ENCODE data around the gene TPCN1. TPM values are rescaled to one million over a fixed set of nuclear protein-coding genes. Genes with fewer than 3 reads are reported as not detected.

TPCN1 gene
- polyA plus RNA-seq, 3 donors: 26.4 to 41.7 (median 36.1) TPM

GRCh38 chr12:113234483-113234882 lies 13.2 kb downstream of the TPCN1 start:
- no peak overlapping the region for H3K27ac ChIP-seq (ENCODE audit: low read depth, low read length)
- WGBS, 3 donors: 74 to 94% (median 83%) methylated on average over 4 of the region's 4 CpGs

DNA sequence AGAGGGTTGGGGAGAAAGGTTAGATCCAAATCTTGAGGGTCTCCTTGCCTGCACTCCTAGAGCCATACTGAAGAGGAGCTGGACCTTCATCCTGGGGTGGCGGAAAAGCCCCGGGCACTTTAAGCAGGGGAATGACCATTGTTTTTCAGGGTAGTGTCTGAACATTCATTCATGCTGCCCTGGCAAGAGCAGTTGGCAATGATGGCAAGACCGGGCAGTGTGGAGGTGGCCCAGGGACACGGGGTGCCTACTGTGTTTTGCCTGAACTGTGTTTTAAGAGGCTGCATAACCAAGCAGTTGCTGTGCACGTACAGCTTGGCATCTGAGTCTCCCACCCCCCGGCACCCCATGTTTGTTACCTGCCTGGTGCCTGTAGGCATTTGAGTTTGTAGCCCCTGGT lies 14.7 kb downstream of the TPCN1 start:
- WGBS, 3 donors: 92 to 95% (median 93%) methylated on average over 6 of the region's 6 CpGs
- no peak overlapping the region for H3K27ac ChIP-seq (ENCODE audit: low read depth, low read length)

DNA sequence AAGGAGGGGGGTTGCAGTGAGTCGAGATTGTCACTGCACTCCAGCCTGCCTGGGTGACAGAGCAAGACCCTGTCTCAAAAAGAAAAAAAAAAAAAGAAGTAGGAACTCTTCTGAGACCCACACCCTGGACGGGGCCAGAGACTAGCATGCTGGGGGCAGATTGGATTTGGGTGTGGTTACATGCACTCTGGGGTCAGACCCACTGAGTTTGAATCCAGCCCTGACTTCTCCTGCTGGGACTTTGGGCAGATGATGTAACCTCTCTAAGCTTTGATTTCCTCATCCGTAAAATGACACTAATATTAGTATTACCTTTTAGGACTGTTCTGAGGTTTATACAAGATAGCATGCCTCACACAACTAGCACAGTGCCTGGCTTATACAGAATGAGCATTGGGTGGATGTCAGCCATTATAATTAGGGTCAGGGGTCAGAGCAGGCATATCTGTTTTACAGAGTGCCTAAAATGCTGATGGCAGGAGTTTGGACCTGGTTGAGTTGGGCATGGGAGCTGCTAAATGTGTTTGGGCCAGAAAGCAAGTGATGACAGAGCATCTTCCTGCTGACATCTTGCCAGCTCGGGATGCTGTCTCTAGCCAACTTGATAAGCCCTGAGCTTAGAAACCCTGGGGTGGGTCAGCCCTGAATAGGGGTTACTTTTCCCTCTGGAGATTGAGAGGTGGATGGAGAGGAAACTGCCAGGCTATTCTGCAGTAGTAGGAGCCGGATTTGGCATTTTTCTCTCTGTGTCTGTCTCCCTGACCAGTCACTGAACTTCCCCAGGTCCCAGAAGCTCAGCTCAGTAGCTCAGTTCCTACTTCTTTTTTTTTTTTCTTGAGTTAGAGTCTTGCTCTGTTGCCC lies 15.5 kb downstream of the TPCN1 start:
- H3K27ac ChIP-seq (ENCODE audit: low read depth, low read length): no peak overlapping the region
- 58 to 77% (median 65%) methylated on average over 5 of the region's 5 CpGs for WGBS, 3 donors

DNA sequence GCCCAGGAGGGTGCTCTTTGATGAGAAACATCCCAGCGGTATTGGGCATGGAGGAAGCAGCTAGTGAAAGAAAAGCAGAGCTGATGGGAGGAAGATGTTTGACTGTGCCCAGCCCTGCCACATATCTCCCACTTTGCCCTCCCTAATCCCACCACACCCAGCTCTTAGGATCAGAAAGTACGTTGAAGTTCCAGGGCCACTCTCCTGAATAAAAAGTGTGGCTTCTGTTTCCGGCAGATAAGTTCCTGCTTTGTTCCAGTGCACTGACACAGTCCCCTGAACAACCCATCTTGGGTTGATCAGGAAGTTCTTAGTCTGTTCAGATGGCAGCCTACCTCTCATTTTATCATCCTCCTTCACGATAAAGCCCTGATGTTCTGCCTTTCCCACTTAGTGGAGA lies 16.5 kb downstream of the TPCN1 start:
- no peak overlapping the region for H3K27ac ChIP-seq (ENCODE audit: low read depth, low read length)
- 54 to 85% (median 66%) methylated on average over 4 of the region's 4 CpGs for WGBS, 3 donors

GRCh38 chr12:113238309-113238708 lies 17.0 kb downstream of the TPCN1 start:
- 57 to 67% (median 62%) methylated on average over 3 of the region's 3 CpGs for WGBS, 3 donors
- H3K27ac ChIP-seq (ENCODE audit: low read depth, low read length): no peak overlapping the region

- H3K27ac ChIP-seq (ENCODE audit: low read depth, low read length): no peak overlapping the region
- WGBS, 3 donors: 56 to 85% (median 77%) methylated on average over 3 of the region's 3 CpGs
Measured at GRCh38 chr12:113239288-113239771, 18.1 kb downstream of the TPCN1 start.

DNA sequence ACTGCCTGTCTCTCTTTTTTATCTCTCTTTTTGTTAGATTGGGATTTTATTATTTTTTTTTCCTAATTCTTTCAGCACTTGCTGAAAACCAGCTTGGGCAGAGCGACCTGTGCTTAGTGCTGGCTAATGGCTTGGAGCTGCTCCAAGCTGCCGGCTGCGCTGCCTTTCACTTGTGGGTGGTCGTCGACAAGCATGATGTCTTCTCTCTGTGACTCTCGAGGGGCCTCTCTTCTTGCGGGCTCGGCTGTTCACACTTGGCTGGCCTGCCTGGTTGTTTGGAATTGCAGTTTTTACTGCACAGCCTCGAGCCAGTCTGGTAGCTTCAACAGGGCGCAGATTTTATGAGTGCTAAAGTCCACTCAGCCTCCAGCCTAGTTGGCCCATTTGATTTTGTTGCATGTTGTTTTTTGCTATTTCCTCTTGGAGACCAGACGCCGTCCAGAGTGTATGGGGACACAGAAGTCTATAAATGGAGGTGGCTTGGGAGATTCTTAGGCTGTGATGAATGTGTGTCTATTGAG lies 18.6 kb downstream of the TPCN1 start:
- 51 to 63% (median 58%) methylated on average over 12 of the region's 12 CpGs for WGBS, 3 donors

DNA sequence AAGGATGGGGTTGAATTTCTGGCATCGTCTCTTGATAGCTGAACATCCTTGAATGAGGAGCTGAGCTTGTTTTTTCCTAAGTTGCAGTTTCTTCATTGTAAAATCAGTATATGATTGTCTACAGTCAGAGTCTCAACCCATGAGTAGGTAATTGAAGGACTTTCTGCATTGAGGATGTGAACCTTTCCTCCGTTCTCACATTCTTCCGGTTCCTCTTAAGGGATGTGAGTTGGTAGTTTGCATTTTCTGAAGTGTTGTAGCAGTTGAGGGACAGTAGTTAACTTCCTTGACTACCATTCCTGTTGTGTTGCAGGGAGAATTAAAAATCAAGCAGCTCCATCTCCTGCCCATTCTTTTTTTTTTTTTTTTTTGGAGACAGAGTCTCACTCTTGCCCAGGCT lies 19.1 kb downstream of the TPCN1 start:
- H3K27ac ChIP-seq (ENCODE audit: low read depth, low read length): peak overlapping the region; percentile 23
- 73 to 90% (median 76%) methylated on average over 3 of the region's 3 CpGs for WGBS, 3 donors

More for the DNA sequence above, 18.6 kb downstream of the TPCN1 start:
- H3K27ac ChIP-seq (ENCODE audit: low read depth, low read length): no peak overlapping the region

DNA sequence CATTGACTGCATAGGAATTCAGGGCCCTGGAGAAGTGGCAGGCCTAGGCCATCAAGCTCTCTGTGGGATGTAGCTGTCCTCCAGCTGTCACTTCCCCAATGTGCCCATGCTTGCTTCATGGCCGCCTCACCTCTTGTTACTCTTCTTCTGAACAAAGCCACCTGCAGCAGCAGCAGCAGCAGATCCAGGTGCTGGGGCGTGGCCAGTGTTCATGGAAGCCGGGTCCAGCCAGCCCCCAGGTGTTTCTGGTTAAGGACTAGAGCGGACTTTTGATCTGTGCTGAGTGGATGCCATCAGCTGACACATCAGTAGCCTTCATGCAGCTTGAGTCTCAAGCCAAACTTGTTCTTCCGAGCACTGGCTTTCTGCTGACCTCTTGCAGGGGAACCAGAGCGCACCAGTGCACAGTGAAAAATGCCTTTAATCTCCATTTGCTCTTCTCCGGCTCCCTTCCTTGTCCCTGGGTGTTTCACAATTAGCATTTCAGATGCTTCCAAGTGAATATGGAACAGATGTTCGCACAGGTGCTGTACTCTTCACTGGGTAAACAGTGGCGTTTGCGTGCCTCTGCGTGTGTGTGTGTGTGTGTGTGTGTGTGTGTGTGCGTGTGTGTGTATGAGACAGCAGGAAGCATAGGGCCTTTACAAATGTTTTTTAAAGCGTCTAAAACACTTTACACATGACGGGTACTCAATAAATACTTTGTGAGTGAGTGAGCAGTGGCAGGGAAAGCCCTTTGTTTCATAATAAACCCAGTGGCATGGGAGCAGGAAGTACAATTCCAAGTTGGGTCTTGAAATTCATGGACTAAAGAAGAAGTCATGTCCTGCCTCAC lies 20.1 kb downstream of the TPCN1 start:
- 37 to 77% (median 70%) methylated on average over 14 of the region's 14 CpGs for WGBS, 3 donors
- no peak overlapping the region for H3K27ac ChIP-seq (ENCODE audit: low read depth, low read length)

DNA sequence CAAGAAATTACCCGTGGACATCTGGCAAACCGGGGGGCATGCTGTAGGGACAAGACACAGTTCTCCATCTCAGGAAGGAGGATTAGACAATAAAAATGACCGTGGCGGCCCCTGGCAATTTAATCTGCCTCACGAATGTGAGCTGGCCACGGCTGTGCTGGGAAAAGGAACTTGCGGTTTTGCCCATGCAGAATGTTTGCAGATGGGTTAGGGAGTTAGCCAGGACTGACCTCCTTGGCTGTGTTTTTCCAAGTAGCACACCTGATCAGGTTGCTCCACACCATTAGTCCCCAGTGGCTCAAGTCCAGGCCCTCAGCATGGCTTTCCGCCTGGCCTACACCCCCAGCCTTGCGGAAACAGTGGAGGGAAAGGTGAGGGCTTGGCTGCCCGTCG lies 20.8 kb downstream of the TPCN1 start:
- no peak overlapping the region for H3K27ac ChIP-seq (ENCODE audit: low read depth, low read length)
- 25 to 66% (median 65%) methylated on average over 11 of the region's 11 CpGs for WGBS, 3 donors

DNA sequence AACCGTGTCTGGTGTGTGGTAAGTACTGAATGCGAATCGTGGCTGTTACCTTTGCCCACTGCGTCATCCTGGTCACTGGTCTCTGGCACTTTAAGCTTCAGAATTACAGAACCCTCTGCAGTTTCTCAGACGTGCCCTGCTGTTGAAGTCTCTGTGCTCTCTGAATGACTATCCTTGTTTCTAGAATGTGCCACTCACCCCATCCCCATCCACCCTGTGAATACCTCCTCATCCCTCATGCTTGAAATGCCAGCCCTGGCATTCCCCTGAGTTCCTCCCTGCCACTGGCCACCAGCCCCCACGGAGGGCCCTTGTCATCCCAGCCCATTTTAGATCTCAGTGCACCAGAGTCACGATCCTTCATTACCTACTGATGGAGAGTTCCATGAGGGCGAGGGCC lies 21.3 kb downstream of the TPCN1 start:
- WGBS, 3 donors: 86 to 96% (median 93%) methylated on average over 8 of the region's 8 CpGs
- no peak overlapping the region for H3K27ac ChIP-seq (ENCODE audit: low read depth, low read length)

- H3K27ac ChIP-seq (ENCODE audit: low read depth, low read length): no peak overlapping the region
- 18 to 49% (median 42%) methylated on average over 5 of the region's 5 CpGs for WGBS, 3 donors
Measured at GRCh38 chr12:113244047-113244460, 22.8 kb downstream of the TPCN1 start.

- H3K27ac ChIP-seq (ENCODE audit: low read depth, low read length): no peak overlapping the region
- 47 to 75% (median 67%) methylated on average over 16 of the region's 16 CpGs for WGBS, 3 donors
Measured at GRCh38 chr12:113244478-113244958, 23.3 kb downstream of the TPCN1 start.

DNA sequence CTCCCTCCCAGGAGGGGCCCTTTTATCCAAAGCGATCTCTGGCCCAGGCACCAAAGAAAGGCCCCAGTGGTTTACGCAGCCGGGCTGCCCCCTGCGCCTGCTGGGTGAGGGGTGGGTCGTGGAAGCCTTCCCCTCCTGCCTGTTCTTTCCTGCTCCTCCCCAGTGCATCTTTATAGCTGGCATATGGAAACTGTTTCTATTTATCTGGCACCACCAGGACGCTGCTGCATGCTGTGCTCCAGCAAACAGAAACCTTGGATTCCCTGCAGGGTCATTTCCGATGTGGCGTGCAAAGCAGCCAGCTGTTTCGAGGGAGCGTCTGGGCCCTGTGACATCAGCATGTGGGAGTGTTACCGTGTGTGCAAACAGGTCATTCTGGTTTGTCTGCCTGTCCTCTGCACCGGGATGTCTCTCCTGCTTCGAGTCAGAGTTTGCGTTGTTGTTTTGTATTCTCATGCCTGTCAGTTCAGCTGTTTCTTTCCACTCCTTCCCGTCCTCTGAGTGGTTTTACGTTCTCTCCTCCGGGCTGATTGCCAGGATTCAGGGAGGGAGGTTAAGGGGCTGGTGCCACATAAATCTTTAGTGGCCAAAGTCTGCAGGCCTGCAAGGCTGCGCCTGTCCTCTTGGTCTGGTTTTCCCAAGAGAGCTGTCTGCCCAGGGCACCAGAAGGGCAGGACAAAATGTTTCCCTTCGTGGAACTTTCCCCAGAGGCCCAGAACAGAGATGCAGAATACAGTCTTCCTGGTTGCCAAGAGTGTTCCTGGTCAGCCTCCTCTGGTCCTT lies 24.6 kb downstream of the TPCN1 start:
- 11 to 26% (median 20%) methylated on average over 19 of the region's 19 CpGs for WGBS, 3 donors
- H3K27ac ChIP-seq (ENCODE audit: low read depth, low read length): peak overlapping the region; percentile 46

DNA sequence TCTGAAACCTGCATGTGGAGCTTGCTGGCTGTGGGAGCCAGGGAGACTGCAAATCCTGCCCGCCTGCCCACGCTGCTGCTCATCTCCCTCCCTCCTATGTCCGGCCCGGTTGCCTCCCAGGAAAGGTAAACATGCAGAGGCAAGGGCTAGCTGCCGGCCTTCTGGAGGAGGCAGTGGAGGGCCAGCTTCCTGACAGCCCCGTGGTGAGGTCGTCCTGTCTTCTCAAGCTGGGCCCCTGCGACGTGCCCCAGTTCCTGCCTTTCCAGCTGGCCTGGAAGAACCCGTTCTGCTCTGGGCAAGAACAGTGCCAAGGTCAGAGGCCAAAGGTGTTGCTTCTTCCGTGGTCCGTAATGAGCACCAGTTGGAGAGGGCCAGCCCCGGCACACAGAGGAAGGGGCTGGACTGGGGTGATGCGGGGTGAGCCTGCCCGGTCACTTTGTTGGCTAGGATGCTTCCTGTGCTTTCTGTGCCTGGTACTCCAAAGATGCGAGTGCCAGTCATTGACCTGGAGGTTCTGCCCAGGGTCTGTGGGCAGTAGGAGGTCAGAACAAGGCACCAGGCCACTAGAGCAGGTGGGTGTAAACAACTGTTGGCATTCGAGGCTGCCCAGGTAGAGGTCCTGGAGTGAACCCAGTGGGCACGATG lies 25.3 kb downstream of the TPCN1 start:
- 37 to 60% (median 43%) methylated on average over 18 of the region's 18 CpGs for WGBS, 3 donors
- peak overlapping the region; percentile 46 for H3K27ac ChIP-seq (ENCODE audit: low read depth, low read length)

DNA sequence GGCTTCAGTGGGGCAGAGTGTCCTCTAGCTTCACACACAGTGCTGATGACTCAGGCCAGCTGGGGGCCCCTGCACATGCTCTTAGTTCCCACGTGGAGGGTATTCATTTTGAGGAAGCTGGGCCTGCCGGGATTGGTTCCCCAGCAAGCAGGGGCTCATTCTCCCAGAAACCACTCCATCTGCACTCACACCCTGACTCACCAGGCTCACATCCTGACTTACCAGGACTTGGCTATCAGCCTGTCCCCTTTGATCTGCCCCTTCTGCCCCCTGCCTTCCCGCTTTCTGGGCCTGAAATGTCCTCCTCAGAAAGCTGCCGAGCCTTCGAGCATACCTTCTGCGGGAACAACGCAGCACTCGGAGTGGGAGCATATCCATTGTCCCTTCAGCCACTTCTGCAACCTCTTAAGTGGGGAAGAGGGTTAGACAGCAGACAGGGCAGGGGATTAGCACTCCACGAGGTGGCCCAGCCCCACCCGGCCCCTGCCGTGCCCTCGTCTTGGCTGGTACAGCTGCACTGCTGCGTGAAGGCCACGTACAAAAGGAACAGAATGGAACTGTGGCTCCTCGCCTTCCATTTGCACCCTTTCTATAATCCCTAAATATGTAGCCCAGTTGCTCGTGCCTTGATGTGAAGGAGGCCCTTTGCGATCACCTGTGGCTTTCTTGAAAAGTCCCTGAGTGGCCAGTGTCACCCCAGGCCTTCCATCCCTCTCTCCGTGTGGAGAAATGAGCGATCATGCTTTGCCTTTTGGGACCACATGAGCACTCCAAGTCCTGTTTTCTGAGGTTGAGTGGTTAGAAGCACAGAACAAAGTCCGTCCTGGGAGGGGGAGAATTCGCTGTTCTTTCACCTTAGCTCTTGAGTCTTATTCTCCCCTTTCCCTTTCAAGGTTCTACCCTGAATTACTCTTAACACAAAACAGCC lies 26.1 kb downstream of the TPCN1 start:
- 89 to 90% (median 90%) methylated on average over 21 of the region's 21 CpGs for WGBS, 3 donors
- peak overlapping the region; percentile 46 for H3K27ac ChIP-seq (ENCODE audit: low read depth, low read length)

Data from adipose tissue (tissue), 3 donors.